Astrocyte (in vitro differentiated cells and primary cell): ENCODE data around the gene ATP6V1G2. TPM values are rescaled to one million over a fixed set of nuclear protein-coding genes. Genes with fewer than 3 reads are reported as not detected.

Experiments
- DNase-seq: peaks from one replicate; pipeline ENCODE4 v3.0.0-alpha.2; 2010; ENCODE audit warnings: low read depth
- FAIRE-seq: peaks from 2 replicates; lab custom pipeline; 2011; peaks lifted over from hg19 to GRCh38; lab: Jason Lieb, UNC
- H2AFZ ChIP-seq: 2 replicates; pipeline ENCODE4 v1.6.0; 2012; ENCODE audit warnings: low read depth, low read length, inconsistent platforms
- H3K27ac ChIP-seq: 2 replicates; pipeline ENCODE4 v1.5.1; 2011; ENCODE audit warnings: low read depth, low read length, inconsistent platforms
- H3K27me3 ChIP-seq: 2 replicates; pipeline ENCODE4 v1.6.0; 2011; ENCODE audit warnings: low read length, inconsistent platforms; ENCODE audit not compliant: insufficient read depth
- H3K36me3 ChIP-seq: 2 replicates; pipeline ENCODE4 v1.5.1; 2011; ENCODE audit warnings: low read length, inconsistent platforms; ENCODE audit not compliant: insufficient read depth
- H3K4me1 ChIP-seq: 2 replicates; pipeline ENCODE4 v1.5.1; 2011; ENCODE audit warnings: low read length, inconsistent platforms; ENCODE audit not compliant: insufficient read depth
- H3K4me2 ChIP-seq: 2 replicates; pipeline ENCODE4 v1.6.0; 2012; ENCODE audit warnings: low read length, inconsistent platforms
- H3K4me3 ChIP-seq: 2 replicates; pipeline ENCODE4 v1.5.1; 2011; ENCODE audit warnings: low read depth, mild to moderate bottlenecking, low read length, inconsistent platforms; ENCODE audit not compliant: insufficient read depth
- H3K79me2 ChIP-seq: 2 replicates; pipeline ENCODE4 v1.6.0; 2012; ENCODE audit warnings: mild to moderate bottlenecking, low read length, inconsistent platforms; ENCODE audit not compliant: insufficient read depth
- H3K9ac ChIP-seq: 2 replicates; pipeline ENCODE4 v1.6.0; 2012; ENCODE audit warnings: mild to moderate bottlenecking, low read length, inconsistent platforms
- H3K9me3 ChIP-seq: 2 replicates; pipeline ENCODE4 v1.5.1; 2012; ENCODE audit warnings: low read depth, mild to moderate bottlenecking, low read length, inconsistent platforms; ENCODE audit not compliant: insufficient read depth
- H4K20me1 ChIP-seq: 2 replicates; pipeline ENCODE4 v1.6.0; 2012; ENCODE audit warnings: low read length, inconsistent platforms; ENCODE audit not compliant: insufficient read depth
- H3K27ac Mint-ChIP-seq: one replicate; pipeline ENCODE4 v1.8.0; 2021; ENCODE audit warnings: mild to moderate bottlenecking, mixed read lengths; ENCODE audit not compliant: unreplicated experiment
- H3K27me3 Mint-ChIP-seq: one replicate; pipeline ENCODE4 v1.8.0; 2021; ENCODE audit warnings: low read depth, mixed read lengths; ENCODE audit not compliant: unreplicated experiment
- H3K36me3 Mint-ChIP-seq: one replicate; pipeline ENCODE4 v1.8.0; 2021; ENCODE audit warnings: low read depth, mixed read lengths; ENCODE audit not compliant: unreplicated experiment
- H3K4me1 Mint-ChIP-seq: one replicate; pipeline ENCODE4 v1.8.0; 2021; ENCODE audit warnings: low read depth, mixed read lengths; ENCODE audit not compliant: unreplicated experiment
- H3K4me3 Mint-ChIP-seq: one replicate; pipeline ENCODE4 v1.8.0; 2021; ENCODE audit warnings: mild to moderate bottlenecking, moderate library complexity, mixed read lengths; ENCODE audit not compliant: unreplicated experiment
- H3K9me3 Mint-ChIP-seq: one replicate; pipeline ENCODE4 v1.8.0; 2021; ENCODE audit warnings: mild to moderate bottlenecking, mixed read lengths; ENCODE audit not compliant: unreplicated experiment
- CTCF ChIP-seq: IDR thresholded peaks from 2 replicates; pipeline ENCODE4 v1.5.1; 2011; ENCODE audit warnings: low read depth, mild to moderate bottlenecking, inconsistent platforms, low read length, moderate library complexity; ENCODE audit not compliant: insufficient read depth
- EZH2 ChIP-seq: IDR thresholded peaks from 2 replicates; pipeline ENCODE4 v1.6.1; 2012; ENCODE audit warnings: mild to moderate bottlenecking, low read length, inconsistent platforms; ENCODE audit not compliant: insufficient read depth
- total RNA-seq: library from RNA; stranded (reverse); gene quantifications from 2 replicates; pipeline ENCODE4 v1.2.1, GENCODE V29; 2021

Gene ATP6V1G2
- total RNA-seq, 1 donor from 2014 or later, result 2.6 TPM

- H3K4me3 Mint-ChIP-seq, result no peak overlapping the region
- no peak for FAIRE-seq
These were observed 2.8 kb downstream of the ATP6V1G2 start for GRCh38 chr6:31543639-31544038.

GRCh38 chr6:31541658-31542521 lies 4.5 kb downstream of the ATP6V1G2 start, which contains the start of gene DDX39B:
Gene DDX39B (minus strand): TSS chr6:31542003. CDS start chr6:31540532, 1,471 bp downstream.
- Histone ChIP-seq H3K9me3 (no peaks in the 10 kb centered on the region), H3K27ac (peak within 1 kb of the TSS; percentile 98), H4K20me1 (peaks cover 40% of the 10 kb centered on the region), H3K4me3 (peak within 1 kb of the TSS; percentile 84), H3K4me2 (peak within 1 kb of the TSS; percentile 95), H2AFZ (peak within 1 kb of the TSS; percentile 80), H3K4me1 (peaks cover 38% of the 10 kb centered on the region), H3K79me2 (peaks cover 48% of the 10 kb centered on the region), H3K27me3 (no peaks in the 10 kb centered on the region), H3K9ac (peak within 1 kb of the TSS; percentile 96), H3K36me3 (peaks cover 25% of the 10 kb centered on the region)
- TF ChIP-seq CTCF (no peak), EZH2 (no peak)
- DNase-seq (peak; percentile 95), FAIRE-seq (no peak)
- Mint-ChIP-seq H3K36me3 (peaks cover 26% of the 10 kb centered on the region), H3K4me3 (peak within 1 kb of the TSS; percentile 100), H3K27me3 (no peaks in the 10 kb centered on the region), H3K9me3 (no peaks in the 10 kb centered on the region), H3K27ac (peak within 1 kb of the TSS; percentile 98), H3K4me1 (peaks cover 30% of the 10 kb centered on the region)

More at GRCh38 chr6:31543639-31544038, 2.8 kb downstream of the ATP6V1G2 start:
- Histone ChIP-seq H3K4me1 (peaks cover 45% of the 10 kb centered on the region), H3K4me2 (no peak overlapping the region), H3K4me3 (no peak overlapping the region), H2AFZ (no peak overlapping the region), H3K79me2 (peaks cover 40% of the 10 kb centered on the region), H3K27ac (no peak overlapping the region), H3K9ac (no peak overlapping the region), H3K36me3 (peaks cover 12% of the 10 kb centered on the region), H4K20me1 (peaks cover 24% of the 10 kb centered on the region), H3K27me3 (no peaks in the 10 kb centered on the region), H3K9me3 (no peaks in the 10 kb centered on the region)
- H3K27me3 Mint-ChIP-seq, result no peaks in the 10 kb centered on the region
- H3K4me1 Mint-ChIP-seq, result peaks cover 31% of the 10 kb centered on the region
- DNase-seq, result no peak
- H3K9me3 Mint-ChIP-seq, result no peaks in the 10 kb centered on the region
- H3K36me3 Mint-ChIP-seq, result peaks cover 22% of the 10 kb centered on the region
- H3K27ac Mint-ChIP-seq, result no peak overlapping the region
- no peak for TF ChIP-seq EZH2
- no peak for TF ChIP-seq CTCF
